ENCODE data around the gene ACSS1.

ACSS1 gene

GRCh38 chr20:24970754-24971153, 87.2 kb downstream of the ACSS1 start:
- no peak for DNase-seq (ENCODE audit: low read depth)

GRCh38 chr20:24970030-24970553, 87.8 kb downstream of the ACSS1 start:
- no peak for DNase-seq (ENCODE audit: low read depth)

DNA sequence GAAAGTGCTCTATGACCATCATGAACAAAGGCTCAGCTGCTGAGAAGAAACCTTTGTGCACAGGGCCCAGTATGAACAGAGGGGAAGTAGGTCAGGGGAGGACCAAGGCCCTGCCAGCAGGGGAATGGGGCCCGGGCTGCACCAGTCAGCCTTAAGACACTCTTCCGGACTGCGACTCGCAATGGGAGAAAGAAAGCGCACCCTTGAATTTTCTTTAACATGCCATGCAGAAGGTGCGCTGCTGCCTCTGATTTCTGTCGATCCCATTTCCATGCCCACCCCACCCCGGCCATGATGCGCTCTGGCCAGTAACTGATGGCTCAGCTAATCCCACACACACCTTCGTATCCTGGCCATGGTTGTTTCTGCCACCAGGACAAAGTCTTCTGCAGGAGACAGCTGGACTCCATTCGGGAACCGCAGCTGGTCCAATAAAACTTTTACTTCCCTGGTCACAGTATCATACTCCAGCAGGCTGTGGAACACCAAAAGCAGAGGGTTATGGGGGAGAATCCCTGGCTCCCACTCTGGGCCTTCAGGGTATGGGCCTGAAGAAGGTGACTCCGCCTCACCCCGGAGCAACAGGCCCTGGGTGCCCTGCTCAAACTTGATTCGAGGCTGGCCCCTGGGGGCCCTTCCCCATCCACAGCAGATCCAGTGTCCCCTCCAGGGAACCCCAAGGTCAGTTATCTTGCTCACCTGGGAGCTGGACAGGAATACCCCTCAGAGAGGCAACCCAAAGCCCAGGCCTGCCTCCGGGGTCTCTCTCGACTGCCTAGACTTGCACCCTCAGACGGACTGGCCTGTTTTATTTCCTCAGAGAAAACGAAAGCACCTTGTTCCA, 88.5 kb downstream of the ACSS1 start:
- DNase-seq (ENCODE audit: low read depth), result no peak

GRCh38 chr20:24968278-24968800, 89.6 kb downstream of the ACSS1 start:
- no peak for DNase-seq (ENCODE audit: low read depth)

- DNase-seq (ENCODE audit: low read depth), result no peak
These were observed 91.5 kb downstream of the ACSS1 start for GRCh38 chr20:24966317-24967012.

GRCh38 chr20:24965065-24965919, 92.6 kb downstream of the ACSS1 start:
- no peak for DNase-seq (ENCODE audit: low read depth)

GRCh38 chr20:24964506-24964840, 93.5 kb downstream of the ACSS1 start:
- DNase-seq (ENCODE audit: low read depth), result no peak

- no peak for DNase-seq (ENCODE audit: low read depth)
These were observed 94.0 kb downstream of the ACSS1 start for GRCh38 chr20:24963672-24964505.

GRCh38 chr20:24962510-24962909, 95.4 kb downstream of the ACSS1 start:
- no peak for DNase-seq (ENCODE audit: low read depth)

DNA sequence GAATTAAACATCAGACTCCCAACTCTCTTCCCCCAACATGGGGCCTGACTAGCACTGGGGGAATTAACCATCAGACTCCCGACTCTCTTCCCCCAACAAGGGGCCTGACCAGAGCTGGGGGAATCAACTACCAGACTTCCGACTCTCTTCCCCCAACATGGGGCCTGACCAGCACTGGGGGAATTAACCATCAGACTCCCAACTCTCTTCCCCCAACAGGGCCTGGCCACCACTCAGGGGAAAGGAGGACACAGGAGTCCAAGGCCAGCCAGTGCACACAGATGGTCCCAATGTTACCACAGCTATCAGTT, 95.8 kb downstream of the ACSS1 start:
- no peak for DNase-seq (ENCODE audit: low read depth)

- no peak for DNase-seq (ENCODE audit: low read depth)
These were observed 96.4 kb downstream of the ACSS1 start for GRCh38 chr20:24961384-24962181.

GRCh38 chr20:24960861-24961260, 97.1 kb downstream of the ACSS1 start:
- DNase-seq (ENCODE audit: low read depth), result no peak

GRCh38 chr20:24960302-24960801, 97.6 kb downstream of the ACSS1 start:
- no peak for DNase-seq (ENCODE audit: low read depth)

DNA sequence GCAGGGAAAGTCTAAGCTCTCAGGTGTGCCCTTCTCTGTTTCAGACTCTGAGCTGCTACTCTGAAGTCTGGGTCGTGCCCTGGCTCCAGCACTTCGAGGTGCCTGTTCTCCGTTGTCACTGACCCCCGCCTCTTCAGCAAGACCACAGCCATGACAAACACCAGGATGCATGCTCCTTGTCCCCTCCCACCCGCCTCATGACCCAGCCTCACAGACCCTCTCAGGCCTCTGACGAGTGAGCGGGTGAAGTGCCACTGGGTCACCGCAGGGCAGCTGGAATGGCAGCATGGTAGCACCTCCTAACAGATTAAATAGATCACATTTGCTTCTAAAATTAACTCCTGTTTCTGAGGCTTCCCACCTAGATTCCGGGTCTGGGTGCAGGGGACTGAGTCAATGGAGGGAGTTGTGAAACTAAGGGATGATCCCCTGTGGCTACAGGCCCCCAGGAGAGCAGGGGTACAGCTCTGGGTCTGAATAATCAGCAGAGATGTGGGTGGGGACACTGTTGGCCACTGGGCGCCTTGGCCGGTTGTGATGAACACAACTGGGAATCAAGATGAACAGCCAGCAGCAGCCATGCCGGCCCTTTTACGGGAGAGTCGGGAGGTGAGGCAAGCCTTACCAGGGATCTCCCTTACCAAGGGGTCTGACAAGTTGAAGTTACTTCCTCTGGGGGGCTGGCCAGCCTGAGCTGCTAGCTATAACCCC, 98.2 kb downstream of the ACSS1 start:
- DNase-seq (ENCODE audit: low read depth), result no peak

DNA sequence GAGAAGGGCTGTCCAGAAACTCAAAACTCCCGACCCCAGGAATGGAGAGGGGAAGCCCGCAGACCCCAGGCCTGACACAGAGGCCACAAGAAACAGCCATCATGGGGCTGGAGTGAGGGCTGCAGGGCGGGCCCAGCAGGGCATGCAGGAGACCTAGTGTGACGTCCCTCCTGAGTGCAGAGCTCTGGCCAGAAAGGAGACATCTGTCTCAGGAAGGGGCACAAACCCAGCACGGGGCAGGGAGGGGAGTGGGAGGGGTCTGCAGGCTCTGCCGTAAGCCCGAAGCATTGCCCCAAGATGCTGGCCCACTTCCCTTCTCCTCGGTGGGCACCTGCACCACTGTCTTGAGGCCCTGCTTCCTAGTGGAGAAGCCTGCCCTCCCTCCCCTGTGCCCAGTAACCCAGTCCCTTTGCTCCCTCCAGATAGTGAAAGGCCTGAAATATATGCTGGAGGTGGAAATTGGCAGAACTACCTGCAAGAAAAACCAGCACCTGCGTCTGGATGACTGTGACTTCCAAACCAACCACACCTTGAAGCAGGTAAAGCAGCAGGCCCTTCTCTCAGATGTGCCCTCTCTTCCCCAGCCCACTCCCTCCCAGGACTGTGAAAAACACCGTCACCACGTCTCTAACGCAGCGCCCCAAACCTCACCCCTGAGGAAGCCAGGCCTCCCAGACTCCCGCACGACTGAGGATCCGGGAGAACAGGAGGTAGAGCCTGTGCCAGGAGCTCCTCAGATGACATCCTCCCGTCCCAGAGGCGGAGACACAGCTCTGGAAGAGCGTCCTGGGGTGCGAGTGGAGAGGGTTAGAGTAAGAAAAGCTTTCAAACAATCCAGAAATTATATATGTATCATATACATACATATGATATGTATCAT, 99.2 kb downstream of the ACSS1 start:
- no peak for DNase-seq (ENCODE audit: low read depth)

- no peak for DNase-seq (ENCODE audit: low read depth)
These were observed 100.5 kb downstream of the ACSS1 start for GRCh38 chr20:24957326-24958016.

All from activated T-helper 1 cell treated with Interleukin-2 at 50 U/mL for 16 hours (primary cell).